HL-60 (cell line): Measurements from ENCODE around the gene SLC52A3.

Experiments used
- DNase-seq, 2 experiments: peaks; one replicate each; pipeline ENCODE4 v3.0.0-alpha.2; 2010 to 2020; ENCODE audit warnings: low read depth in 1 of 2, low spot score in 1 of 2
- H3K27ac ChIP-seq: fragments of 250-450 bp; sonication (Bioruptor Pico); replicated peaks from 2 replicates; pipeline ENCODE4 v1.5.1; 2020; ENCODE audit warnings: mild to moderate bottlenecking, moderate library complexity
- H3K27me3 ChIP-seq: fragments of 250-450 bp; sonication (Bioruptor Pico); 2 replicates; pipeline ENCODE4 v1.5.1; 2021; ENCODE audit warnings: mild to moderate bottlenecking, moderate library complexity; ENCODE audit not compliant: insufficient read depth, poor library complexity, severe bottlenecking
- H3K4me3 ChIP-seq: replicated peaks from 2 replicates; pipeline ENCODE4 v1.5.1; 2011; ENCODE audit warnings: mild to moderate bottlenecking, control low read depth, low read length; ENCODE audit not compliant: insufficient read depth
- CTCF ChIP-seq: IDR thresholded peaks from one replicate; pipeline ENCODE4 v1.5.1; 2011; ENCODE audit warnings: low read length, control low read depth, inconsistent platforms; ENCODE audit not compliant: insufficient read depth
- GABPA ChIP-seq: IDR thresholded peaks from 2 replicates; pipeline ENCODE4 v1.6.1; 2012; ENCODE audit warnings: low read depth
- POLR2AphosphoS5 ChIP-seq: IDR thresholded peaks from 2 replicates; pipeline ENCODE4 v1.6.1; 2012; ENCODE audit warnings: low read depth
- SPI1 ChIP-seq: IDR thresholded peaks from 2 replicates; pipeline ENCODE4 v1.6.1; 2012; ENCODE audit warnings: low read depth, mild to moderate bottlenecking, borderline replicate concordance
- TF ChIP-seq, protein P1 (sequence below): IDR thresholded peaks from 2 replicates; pipeline ENCODE4 v1.6.1; 2012; ENCODE audit warnings: low read depth; ENCODE audit not compliant: insufficient replicate concordance

Gene SLC52A3

DNA sequence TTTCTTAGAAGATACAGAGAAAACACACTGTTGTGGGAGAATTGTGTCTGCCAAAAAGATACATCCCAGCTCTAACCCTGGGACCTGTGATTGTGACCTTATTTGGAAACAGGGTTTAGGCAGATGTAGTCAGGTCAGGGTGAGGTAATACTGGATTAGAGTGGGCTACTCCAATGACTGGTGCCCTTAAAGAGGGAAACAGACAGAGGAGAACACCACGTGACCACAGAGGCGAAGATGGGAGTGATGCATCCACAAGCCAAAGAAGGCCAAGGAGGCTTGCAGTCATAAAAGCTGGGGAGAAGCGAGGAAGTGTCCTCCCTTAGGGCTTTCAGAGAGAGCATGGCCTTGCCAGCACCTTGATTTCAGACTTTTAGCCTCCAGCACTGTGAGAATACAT lies 35.6 kb downstream of the SLC52A3 start:
- no peak for DNase-seq
- H3K4me3 ChIP-seq: no peak overlapping the region
- H3K27ac ChIP-seq: no peak overlapping the region
- H3K27me3 ChIP-seq: peaks cover 15% of the 10 kb centered on the region
- TF ChIP-seq CTCF (no peak), SPI1 (no peak), POLR2AphosphoS5 (no peak), GABPA (no peak)
- TF ChIP-seq, protein P1, sequence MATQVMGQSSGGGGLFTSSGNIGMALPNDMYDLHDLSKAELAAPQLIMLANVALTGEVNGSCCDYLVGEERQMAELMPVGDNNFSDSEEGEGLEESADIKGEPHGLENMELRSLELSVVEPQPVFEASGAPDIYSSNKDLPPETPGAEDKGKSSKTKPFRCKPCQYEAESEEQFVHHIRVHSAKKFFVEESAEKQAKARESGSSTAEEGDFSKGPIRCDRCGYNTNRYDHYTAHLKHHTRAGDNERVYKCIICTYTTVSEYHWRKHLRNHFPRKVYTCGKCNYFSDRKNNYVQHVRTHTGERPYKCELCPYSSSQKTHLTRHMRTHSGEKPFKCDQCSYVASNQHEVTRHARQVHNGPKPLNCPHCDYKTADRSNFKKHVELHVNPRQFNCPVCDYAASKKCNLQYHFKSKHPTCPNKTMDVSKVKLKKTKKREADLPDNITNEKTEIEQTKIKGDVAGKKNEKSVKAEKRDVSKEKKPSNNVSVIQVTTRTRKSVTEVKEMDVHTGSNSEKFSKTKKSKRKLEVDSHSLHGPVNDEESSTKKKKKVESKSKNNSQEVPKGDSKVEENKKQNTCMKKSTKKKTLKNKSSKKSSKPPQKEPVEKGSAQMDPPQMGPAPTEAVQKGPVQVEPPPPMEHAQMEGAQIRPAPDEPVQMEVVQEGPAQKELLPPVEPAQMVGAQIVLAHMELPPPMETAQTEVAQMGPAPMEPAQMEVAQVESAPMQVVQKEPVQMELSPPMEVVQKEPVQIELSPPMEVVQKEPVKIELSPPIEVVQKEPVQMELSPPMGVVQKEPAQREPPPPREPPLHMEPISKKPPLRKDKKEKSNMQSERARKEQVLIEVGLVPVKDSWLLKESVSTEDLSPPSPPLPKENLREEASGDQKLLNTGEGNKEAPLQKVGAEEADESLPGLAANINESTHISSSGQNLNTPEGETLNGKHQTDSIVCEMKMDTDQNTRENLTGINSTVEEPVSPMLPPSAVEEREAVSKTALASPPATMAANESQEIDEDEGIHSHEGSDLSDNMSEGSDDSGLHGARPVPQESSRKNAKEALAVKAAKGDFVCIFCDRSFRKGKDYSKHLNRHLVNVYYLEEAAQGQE: no peak

DNA sequence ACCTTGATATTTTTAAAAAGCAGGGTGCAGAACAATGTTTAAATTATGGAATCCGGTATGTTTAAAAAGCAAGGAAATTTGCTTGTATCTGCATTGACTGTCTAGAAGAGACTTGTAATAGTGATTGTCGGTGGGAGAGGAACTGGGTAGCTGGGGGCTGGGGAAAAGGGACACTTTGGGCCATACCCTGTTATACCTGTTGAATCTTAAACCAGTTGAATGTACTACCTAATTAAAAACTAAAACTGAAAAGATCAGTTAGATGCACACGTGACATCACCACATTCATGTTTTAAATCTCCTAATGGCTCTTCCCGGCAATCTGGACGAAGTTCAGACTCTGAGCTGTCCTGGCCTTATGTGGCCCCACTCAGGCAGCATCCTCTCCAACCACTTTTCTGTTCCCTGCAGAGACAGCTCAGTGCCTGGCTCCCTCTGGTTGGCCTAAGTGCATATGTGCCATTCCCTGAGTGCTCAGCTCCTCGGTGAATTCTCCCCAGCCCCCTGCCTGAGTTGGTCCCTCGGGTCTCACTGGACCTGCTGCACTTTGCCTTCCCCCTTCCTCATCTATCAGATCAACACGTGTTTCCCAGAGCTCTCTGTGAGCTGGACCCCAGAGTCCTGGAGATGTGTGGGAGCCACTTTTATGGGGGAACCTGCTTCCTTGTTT lies 36.3 kb downstream of the SLC52A3 start:
- no peak overlapping the region for H3K27ac ChIP-seq
- H3K27me3 ChIP-seq: peaks cover 15% of the 10 kb centered on the region
- TF ChIP-seq CTCF: no peak
- TF ChIP-seq SPI1: no peak
- TF ChIP-seq, protein P1: no peak
- TF ChIP-seq GABPA: no peak
- no peak for TF ChIP-seq POLR2AphosphoS5
- DNase-seq: no peak
- no peak overlapping the region for H3K4me3 ChIP-seq

DNA sequence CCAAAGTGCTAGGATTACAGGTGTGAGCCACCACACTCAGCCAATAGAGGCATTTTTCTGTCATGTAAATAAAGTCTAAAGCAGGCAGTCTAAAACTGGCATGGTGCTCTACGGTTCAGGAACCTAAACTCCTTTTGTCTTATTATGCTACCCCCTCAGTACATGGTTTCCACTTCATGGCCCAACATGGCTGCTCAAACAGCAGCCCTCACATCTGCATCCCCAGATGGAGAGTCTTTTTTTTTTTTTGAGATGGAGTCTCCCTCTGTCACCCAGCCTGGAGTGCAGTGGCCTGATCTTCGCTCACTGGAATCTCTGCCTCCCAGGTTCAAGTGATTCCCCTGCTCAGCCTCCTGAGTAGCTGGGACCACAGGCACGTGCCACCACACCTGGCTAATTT lies 38.3 kb downstream of the SLC52A3 start:
- DNase-seq: no peak
- H3K27me3 ChIP-seq: peaks cover 22% of the 10 kb centered on the region
- H3K27ac ChIP-seq: no peak overlapping the region
- no peak overlapping the region for H3K4me3 ChIP-seq
- TF ChIP-seq POLR2AphosphoS5 (no peak), GABPA (no peak), CTCF (no peak), SPI1 (no peak)
- TF ChIP-seq, protein P1: no peak
